Esophagus squamous epithelium (tissue), 4 donors: ENCODE data around the gene MAP1B.

Source experiments
- POLR2A ChIP-seq, 4 donors: fragments of 450-650 bp; IDR thresholded peaks; one replicate each; pipeline ENCODE4 v1.6.1; 2017; ENCODE audit warnings: antibody characterized with exemption in 4 of 4, mild to moderate bottlenecking in 4 of 4, moderate library complexity in 3 of 4
- TF ChIP-seq, protein P1 (sequence below), 6 experiments: fragments of 450-650 bp in 4 of 6; fragments of 200-600 bp in 2 of 6; sonication (generic) in 2 of 6; IDR thresholded peaks; one replicate each; pipeline ENCODE4 v1.5.1; 2016 to 2019; ENCODE audit warnings: antibody characterized with exemption in 6 of 6, mild to moderate bottlenecking in 4 of 6, moderate library complexity in 4 of 6

DNA sequence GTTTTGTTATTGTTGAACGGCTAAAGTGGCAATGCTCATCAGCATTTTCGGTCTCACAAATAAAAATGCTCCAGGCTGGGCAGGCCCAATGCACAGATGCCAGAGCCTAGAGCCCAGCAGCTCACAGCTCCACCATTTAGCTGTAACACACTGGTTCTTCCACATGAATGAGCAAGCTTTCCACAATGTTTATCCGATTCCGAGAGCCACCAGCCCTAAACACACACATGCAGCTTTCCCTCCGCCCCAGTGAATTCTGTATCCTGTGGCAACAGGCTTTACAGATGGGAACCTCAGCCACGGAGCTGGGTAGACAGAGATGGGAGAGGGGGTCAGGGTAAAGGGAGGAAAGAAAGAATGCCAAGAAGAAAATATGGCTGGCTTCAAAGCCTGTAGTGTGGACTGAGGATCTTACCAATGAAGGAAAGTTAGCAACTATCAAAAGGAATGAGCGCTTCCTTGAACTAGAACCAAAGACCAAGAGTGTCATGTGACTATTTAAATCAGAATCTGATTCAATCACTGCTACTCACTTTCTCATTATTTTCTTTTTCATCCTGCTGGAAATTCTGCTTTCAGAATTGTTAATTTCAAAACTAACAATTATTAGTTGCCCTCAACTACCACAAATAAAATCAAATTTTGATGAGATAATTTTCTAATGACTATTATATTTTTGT lies 135.7 kb downstream of the MAP1B start:
- TF ChIP-seq, protein P1, sequence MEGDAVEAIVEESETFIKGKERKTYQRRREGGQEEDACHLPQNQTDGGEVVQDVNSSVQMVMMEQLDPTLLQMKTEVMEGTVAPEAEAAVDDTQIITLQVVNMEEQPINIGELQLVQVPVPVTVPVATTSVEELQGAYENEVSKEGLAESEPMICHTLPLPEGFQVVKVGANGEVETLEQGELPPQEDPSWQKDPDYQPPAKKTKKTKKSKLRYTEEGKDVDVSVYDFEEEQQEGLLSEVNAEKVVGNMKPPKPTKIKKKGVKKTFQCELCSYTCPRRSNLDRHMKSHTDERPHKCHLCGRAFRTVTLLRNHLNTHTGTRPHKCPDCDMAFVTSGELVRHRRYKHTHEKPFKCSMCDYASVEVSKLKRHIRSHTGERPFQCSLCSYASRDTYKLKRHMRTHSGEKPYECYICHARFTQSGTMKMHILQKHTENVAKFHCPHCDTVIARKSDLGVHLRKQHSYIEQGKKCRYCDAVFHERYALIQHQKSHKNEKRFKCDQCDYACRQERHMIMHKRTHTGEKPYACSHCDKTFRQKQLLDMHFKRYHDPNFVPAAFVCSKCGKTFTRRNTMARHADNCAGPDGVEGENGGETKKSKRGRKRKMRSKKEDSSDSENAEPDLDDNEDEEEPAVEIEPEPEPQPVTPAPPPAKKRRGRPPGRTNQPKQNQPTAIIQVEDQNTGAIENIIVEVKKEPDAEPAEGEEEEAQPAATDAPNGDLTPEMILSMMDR (IDR thresholded peaks at IDR 0.05): no peak
- no peak for TF ChIP-seq POLR2A (IDR thresholded peaks at IDR 0.05)
